Keratinocyte (primary cell): ENCODE results near the gene ATP9B. TPM values are rescaled to one million over a fixed set of nuclear protein-coding genes. Genes with fewer than 3 reads are reported as not detected.

Experiments
- DNase-seq: peaks from one replicate; pipeline ENCODE4 v3.0.0-alpha.2; 2011; ENCODE audit warnings: low read depth, missing footprints, low spot score
- FAIRE-seq: peaks from 2 replicates; lab custom pipeline; 2011; peaks lifted over from hg19 to GRCh38; lab: Jason Lieb, UNC
- H2AFZ ChIP-seq: 2 replicates; pipeline ENCODE4 v1.6.0; 2012; ENCODE audit warnings: low read length, control low read depth, inconsistent platforms; ENCODE audit not compliant: control insufficient read depth
- H3K27ac ChIP-seq: 2 replicates; pipeline ENCODE4 v1.5.1; 2011; ENCODE audit warnings: low read length; ENCODE audit not compliant: control insufficient read depth, insufficient read depth
- H3K27me3 ChIP-seq: 3 replicates; pipeline ENCODE4 v1.6.0; 2011; ENCODE audit warnings: low read length; ENCODE audit not compliant: control insufficient read depth, insufficient read depth; ENCODE audit errors: extremely low read depth
- H3K36me3 ChIP-seq, 2 experiments: 2 replicates in 1 of 2; 3 replicates in 1 of 2; pipeline ENCODE4 v1.5.1; 2011; ENCODE audit warnings: low read length in 2 of 2, mild to moderate bottlenecking in 1 of 2; ENCODE audit not compliant: control insufficient read depth in 2 of 2, insufficient read depth in 2 of 2; ENCODE audit errors: extremely low read depth in 1 of 2
- H3K4me1 ChIP-seq: 3 replicates; pipeline ENCODE4 v1.5.1; 2011; ENCODE audit warnings: low read length; ENCODE audit not compliant: control insufficient read depth, insufficient read depth; ENCODE audit errors: extremely low read depth
- H3K4me2 ChIP-seq: 3 replicates; pipeline ENCODE4 v1.6.0; 2011; ENCODE audit warnings: low read depth, low read length; ENCODE audit not compliant: control insufficient read depth, insufficient read depth; ENCODE audit errors: extremely low read depth
- H3K4me3 ChIP-seq, 3 experiments: fragments of 200-600 bp in 1 of 3; sonication (generic) in 1 of 3; 2 replicates in 2 of 3; 3 replicates in 1 of 3; pipeline ENCODE4 v1.5.1; 2011 to 2016; ENCODE audit warnings: low read length in 3 of 3, mild to moderate bottlenecking in 3 of 3, control low read depth in 2 of 3, inconsistent platforms in 1 of 3, low read depth in 1 of 3, mixed read lengths in 1 of 3, mixed run types in 1 of 3, moderate library complexity in 1 of 3; ENCODE audit not compliant: control insufficient read depth in 2 of 3, insufficient read depth in 2 of 3; ENCODE audit errors: extremely low read depth in 1 of 3
- H3K79me2 ChIP-seq: 2 replicates; pipeline ENCODE4 v1.6.0; 2012; ENCODE audit warnings: low read length; ENCODE audit not compliant: control insufficient read depth, insufficient read depth
- H3K9ac ChIP-seq: 3 replicates; pipeline ENCODE4 v1.6.0; 2011; ENCODE audit warnings: low read length; ENCODE audit not compliant: control insufficient read depth, insufficient read depth; ENCODE audit errors: extremely low read depth
- H3K9me1 ChIP-seq: 3 replicates; pipeline ENCODE4 v1.6.0; 2011; ENCODE audit warnings: low read length; ENCODE audit not compliant: control insufficient read depth, insufficient read depth; ENCODE audit errors: extremely low read depth
- H3K9me3 ChIP-seq: 2 replicates; pipeline ENCODE4 v1.5.1; 2012; ENCODE audit warnings: low read depth, low read length; ENCODE audit not compliant: control insufficient read depth
- H4K20me1 ChIP-seq: 3 replicates; pipeline ENCODE4 v1.6.0; 2011; ENCODE audit warnings: low read length; ENCODE audit not compliant: control insufficient read depth, insufficient read depth; ENCODE audit errors: extremely low read depth
- CTCF ChIP-seq, 3 experiments: IDR thresholded peaks in 1 of 3; conservative IDR thresholded peaks in 1 of 3; optimal IDR thresholded peaks in 1 of 3; 2 replicates in 2 of 3; 3 replicates in 1 of 3; pipeline versions ENCODE3 to v1.5.1; 2011; ENCODE audit warnings: low read length in 3 of 3, mild to moderate bottlenecking in 3 of 3, moderate library complexity in 2 of 3, control low read depth in 1 of 3, inconsistent platforms in 1 of 3; ENCODE audit not compliant: insufficient read depth in 2 of 3; ENCODE audit errors: extremely low read depth in 1 of 3
- EZH2 ChIP-seq: IDR thresholded peaks from one replicate; pipeline ENCODE4 v1.6.1; 2012; ENCODE audit warnings: inconsistent platforms, mild to moderate bottlenecking, low read length, moderate library complexity
- dilution Hi-C: fragments of 300-500 bp; cut with MboI; formaldehyde crosslinking; loops from one replicate; pipeline ENCODE4 v1.7.0; 2020; ENCODE audit warnings: low sequenced_read_pairs; ENCODE audit not compliant: extremely low pct_ligation_motif_present
- polyA plus RNA-seq, 5 experiments: library from polyadenylated mRNA; depleted of rRNA in 3 of 5; stranded (reverse) in 3 of 5; stranded (forward) in 1 of 5; unstranded in 1 of 5; fragments of >200 nt; gene quantifications; 1 replicate in 1 of 5; 2 replicates in 3 of 5; 3 replicates in 1 of 5; pipeline versions ENCODE4 v1.2.1 to v1.2.3, GENCODE V29; 2011 to 2012; ENCODE audit warnings: missing spikeins in 2 of 5, low read depth in 1 of 5, low replicate concordance in 1 of 5

Gene ATP9B
- polyA plus RNA-seq, 1 donor (not counting 4 experiments of a cell fraction or from before 2014, with no cell fraction given), result 16.1 TPM

GRCh38 chr18:79290876-79291275, 221.7 kb downstream of the ATP9B start:
- Histone ChIP-seq H3K9ac (no peak overlapping the region), H3K4me2 (no peak overlapping the region), H3K79me2 (no peaks in the 10 kb centered on the region), H3K9me1 (no peaks in the 10 kb centered on the region), H4K20me1 (no peaks in the 10 kb centered on the region), H3K9me3 (no peaks in the 10 kb centered on the region), H3K36me3 (peaks cover 0 to 1% of the 10 kb centered on the region in 2 experiments), H3K4me1 (no peaks in the 10 kb centered on the region), H3K27me3 (no peaks in the 10 kb centered on the region), H3K27ac (no peak overlapping the region), H3K4me3 (no peak overlapping the region), H2AFZ (no peak overlapping the region)
- FAIRE-seq, result no peak
- dilution Hi-C loops, result no loop called here
- TF ChIP-seq CTCF (optimal IDR thresholded peaks at IDR 0.05 in 1 of 3, IDR thresholded peaks at IDR 0.05 in 1 of 3, conservative IDR thresholded peaks at IDR 0.05 in 1 of 3; ENCODE audit: extremely low read depth in 1 of 3, insufficient read depth in 2 of 3, low read length in 3 of 3), result no peak
- no peak for TF ChIP-seq EZH2
- no peak for DNase-seq

- no peak overlapping the region for H3K9ac ChIP-seq
- no peak for FAIRE-seq
Observed at GRCh38 chr18:79294235-79294634, 225.0 kb downstream of the ATP9B start.

More at GRCh38 chr18:79294235-79294634, 225.0 kb downstream of the ATP9B start:
- Histone ChIP-seq H3K9me1 (no peaks in the 10 kb centered on the region), H3K27ac (no peak overlapping the region), H3K9me3 (no peaks in the 10 kb centered on the region), H3K27me3 (no peaks in the 10 kb centered on the region), H3K36me3 (peaks cover 0 to 1% of the 10 kb centered on the region in 2 experiments), H3K4me2 (no peak overlapping the region), H3K4me3 (no peak overlapping the region), H2AFZ (no peak overlapping the region), H3K79me2 (no peaks in the 10 kb centered on the region), H3K4me1 (no peaks in the 10 kb centered on the region), H4K20me1 (no peaks in the 10 kb centered on the region)
- no peak for DNase-seq
- dilution Hi-C loops, result no loop called here
- no peak for TF ChIP-seq CTCF (optimal IDR thresholded peaks at IDR 0.05 in 1 of 3, IDR thresholded peaks at IDR 0.05 in 1 of 3, conservative IDR thresholded peaks at IDR 0.05 in 1 of 3; ENCODE audit: extremely low read depth in 1 of 3, insufficient read depth in 2 of 3, low read length in 3 of 3)
- no peak for TF ChIP-seq EZH2
